NCI-H2107 treated with DMSO at 0.1 percent for 48 hours (cell line): ENCODE results near the gene SLC2A9.

Experiments used
- DNase-seq: peaks from one replicate; lab custom pipeline; 2025; ENCODE audit not compliant: unreplicated experiment; lab: John Stamatoyannopoulos, UW

SLC2A9 gene

DNA sequence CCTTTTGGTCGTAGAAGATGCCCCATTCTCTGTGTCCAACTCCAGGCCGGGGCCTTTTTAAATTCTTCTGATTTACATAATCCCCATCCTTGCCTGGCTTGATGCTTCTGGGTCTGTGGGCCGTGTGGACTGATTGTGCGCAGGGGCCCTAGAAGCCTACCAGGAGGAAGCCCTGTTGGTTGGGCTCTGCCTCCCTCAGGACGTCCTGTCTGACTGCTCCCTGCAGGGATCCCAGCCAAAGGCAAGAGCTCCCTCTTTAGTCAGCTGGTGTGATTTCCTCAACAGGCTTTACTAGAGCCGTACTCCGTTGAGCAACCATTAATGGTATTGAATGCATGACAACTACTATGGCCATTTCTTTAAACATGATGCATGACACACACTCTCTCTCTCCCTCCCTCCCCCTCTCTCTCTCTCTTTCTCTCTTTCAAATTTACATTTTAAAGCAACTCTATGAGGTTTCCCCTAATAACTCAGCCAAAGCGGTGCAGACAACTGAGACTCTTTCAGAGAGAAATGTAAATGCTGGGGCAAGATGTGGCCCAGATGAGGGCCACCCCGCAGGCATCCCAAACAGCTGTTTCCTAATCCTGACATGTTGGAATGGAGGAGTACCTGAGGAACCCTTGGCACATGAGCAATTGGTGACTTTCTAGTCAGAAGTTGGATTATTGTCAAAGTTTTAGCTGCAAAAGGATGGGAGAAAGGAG, 122.5 kb downstream of the SLC2A9 start:
- no peak for DNase-seq

DNA sequence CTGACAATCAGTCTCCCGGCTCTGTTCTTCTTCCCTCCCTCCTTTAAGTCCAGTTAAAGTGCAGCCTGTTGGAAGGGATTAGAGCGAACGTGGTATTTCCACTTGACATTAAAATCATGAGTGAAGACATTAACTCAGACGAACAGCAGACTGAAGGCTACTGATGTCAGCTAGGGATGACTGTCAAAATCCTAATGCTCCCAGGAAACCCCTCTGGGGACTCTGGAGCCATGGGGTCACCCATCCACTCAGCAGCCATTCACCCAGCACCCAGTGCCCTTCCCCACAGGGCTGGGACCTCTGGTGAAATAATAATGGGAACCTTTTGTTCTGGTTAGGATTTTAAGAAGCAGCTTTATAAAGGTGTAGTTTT, 126.0 kb downstream of the SLC2A9 start:
- no peak for DNase-seq

DNA sequence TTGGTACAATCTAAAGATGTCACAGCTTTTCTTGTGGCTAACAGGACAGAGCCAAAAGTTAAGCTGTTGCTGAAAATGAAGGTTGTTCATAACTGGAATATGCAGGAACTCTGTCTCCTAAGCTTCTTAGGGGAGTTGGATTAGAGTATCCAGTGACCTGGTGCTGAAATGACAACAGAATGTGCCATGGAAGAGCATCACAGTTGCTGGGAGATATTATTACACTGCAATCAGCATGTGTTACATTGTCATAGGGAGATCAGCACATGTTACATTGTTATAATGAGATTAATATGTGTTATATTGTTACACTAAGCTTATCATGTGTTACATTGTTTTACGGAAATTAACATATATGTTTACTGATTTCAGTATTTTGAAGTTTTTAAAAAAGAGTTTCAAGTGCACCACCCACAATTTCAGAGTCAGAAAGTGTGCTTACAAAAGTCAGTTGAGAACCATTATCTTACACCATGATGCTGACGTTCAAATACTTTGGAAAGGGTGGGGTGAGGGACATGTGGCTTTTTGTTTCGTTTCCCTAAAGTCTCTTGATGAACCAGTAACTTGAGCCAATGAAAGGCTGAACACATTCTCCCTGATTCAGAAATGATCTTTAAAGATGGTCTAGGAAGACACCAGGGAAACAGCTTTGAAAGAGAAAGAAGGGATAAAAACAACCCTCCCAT, 126.5 kb downstream of the SLC2A9 start:
- DNase-seq, result no peak

DNA sequence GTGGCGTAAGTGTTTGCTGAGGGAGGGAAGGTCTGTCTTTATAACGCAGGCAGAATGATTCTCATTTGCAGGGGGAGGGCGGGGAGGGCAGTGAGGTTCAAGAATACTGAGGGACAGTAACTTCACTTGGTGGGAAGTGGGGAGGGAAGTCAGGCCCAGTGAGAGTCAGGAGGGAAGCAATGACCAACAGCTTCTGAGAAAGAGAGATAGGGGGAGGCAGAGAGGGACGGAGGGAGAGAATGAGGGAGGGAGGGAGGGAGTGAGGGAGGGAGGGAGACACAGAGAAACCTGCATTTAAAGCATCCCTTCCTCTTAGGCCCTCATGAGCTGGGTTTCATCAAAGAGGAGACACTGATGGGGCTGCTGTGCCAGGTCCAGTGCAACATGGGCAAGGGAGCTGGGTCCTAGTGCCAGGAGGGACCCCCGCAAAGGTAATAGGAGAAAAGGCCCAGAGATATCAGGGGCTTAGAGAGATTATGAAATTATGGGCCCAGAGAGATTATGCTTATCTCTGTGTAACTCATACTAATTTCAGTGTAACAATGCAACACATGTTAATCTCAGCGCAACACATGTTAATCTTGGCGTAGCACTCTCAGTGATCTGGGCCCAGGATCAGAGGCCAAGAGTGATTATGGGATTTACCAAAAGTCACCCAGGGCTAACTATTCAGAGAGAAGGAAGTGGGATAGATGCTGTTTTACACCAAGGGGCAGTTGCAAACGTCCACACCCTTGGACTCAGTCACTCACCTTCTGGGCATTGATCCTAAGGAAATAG, 127.8 kb downstream of the SLC2A9 start:
- no peak for DNase-seq

DNA sequence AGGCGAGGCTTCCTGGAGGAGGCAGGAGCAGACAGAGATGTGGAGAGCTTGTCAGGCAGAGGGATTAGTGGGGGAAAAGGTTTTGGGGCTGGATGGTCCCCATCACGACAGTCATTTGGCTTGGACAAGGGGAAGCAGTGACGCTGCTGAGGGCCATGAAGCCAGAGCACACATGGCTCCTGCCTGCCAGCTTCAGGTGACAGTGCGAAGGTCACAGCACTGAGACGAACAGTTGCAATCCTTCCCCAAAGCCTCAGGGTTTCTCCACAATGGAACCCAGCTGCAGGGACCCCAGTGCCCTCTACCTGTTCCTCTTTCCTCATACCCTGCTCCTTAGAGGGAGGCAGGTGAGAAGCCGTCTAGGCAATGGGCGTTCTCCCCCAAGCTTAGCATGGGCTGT, 129.6 kb downstream of the SLC2A9 start:
- no peak for DNase-seq

DNA sequence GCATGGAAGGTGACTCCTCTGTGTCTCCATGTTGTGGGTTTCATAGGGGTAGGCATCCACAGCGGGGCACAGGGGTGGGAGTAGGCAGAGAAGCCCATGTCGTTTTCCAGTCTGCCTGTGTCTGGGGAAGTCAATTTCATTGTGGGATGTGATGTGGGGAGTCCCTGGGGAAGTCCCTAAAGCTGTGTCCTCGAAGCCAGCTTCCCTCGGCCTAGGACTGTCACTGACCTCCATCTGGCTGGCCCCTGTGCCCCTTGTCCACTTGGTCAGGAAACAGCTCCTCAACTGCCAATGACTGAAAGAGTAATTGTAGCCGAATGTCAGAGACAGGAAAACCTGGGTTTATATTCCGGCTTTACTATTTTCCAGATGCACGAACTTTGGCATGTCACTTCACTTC, 130.2 kb downstream of the SLC2A9 start:
- no peak for DNase-seq

DNA sequence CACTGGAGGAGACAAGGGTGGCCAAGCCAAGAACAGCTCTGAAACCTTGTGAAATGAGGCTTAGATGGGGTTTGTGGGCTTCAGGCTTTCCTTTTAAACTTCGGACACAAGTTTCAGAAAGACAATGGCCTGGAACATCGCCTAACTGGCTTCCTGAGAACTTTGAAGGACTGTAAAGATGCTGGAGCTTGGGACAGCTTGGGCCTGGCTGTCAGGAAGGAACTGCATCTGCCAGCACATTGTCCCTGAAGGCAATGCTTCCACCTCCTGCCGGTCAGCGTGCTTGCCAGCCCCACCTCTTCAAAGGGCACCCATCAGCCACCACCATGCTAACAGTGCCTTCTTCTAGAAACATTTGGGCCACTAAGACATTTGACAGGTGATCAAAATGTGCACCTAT, 132.0 kb downstream of the SLC2A9 start:
- no peak for DNase-seq

DNA sequence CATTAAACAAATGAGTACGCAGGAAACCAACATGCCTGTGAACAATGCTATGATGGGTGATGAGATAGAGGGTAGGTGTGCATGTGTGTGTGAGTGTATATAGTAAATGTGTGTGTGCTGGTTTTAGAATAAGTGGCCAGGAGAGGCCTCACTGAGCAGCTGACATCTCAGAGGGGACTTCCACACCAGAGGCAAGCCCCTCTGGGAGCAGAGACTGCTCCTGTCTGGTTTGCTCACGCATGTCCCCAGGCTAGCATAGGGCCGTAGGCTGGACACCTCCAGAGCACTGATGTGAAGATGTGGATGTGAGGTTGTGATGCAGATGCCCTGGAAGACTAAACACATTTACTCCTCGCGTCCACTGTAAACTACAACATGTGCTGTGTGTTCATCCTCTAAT, 135.3 kb downstream of the SLC2A9 start:
- DNase-seq, result no peak

DNA sequence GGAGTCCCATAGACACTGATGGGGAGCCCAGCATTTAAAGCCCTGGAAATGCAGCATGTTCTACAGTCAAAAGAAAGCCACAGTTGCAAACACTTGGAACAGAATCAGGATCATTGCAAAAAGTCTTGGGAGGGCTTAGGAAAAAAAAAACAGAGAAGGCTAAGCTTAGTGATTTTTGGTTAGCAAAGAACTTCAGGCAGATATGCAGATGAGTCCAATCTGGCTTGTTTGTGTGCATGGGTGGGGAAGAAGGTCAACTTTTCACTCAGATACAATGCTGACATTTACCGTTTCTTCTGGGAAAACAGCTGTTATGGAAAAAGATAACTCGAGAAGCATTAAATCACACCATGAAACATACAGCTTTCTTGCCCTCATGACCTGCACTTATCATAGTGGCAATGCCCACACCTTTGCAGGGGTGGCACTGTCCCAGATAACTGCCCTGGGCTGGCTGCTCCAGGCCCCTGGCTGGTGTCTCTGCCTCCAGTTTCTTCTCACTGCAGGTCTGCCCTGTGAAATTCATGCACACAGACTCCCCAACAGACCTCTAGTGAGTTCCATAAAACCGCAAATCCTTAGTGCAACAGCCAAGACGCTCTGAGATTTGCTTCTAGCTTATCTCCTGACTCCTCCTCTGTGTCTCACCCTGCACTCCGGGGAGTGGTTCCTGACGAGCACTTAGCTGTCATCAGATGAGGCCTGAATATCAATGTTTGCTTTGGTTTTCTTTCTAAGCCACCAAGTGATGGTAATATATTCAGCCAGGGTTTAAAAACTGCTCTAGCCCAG, 140.7 kb downstream of the SLC2A9 start:
- DNase-seq, result no peak

DNA sequence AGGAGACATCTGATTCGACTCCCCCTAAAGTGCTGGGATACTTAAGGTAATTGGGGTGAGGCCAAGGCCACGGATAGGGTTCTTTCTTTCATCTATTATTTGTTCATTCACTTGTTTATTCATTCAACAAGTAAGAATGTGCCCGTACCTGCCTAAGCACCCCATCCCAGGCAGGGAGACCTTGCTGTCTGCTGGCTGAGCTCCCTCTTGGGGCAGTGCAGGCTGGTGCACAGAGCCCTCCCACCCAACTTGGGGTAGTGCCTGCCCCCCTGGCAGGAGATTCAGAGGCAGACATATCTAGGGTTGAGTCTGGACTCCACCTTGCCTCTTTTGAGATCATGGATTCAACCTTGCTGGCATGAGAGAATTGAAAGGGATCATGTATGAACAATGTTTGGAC, 144.2 kb downstream of the SLC2A9 start:
- DNase-seq, result no peak

DNA sequence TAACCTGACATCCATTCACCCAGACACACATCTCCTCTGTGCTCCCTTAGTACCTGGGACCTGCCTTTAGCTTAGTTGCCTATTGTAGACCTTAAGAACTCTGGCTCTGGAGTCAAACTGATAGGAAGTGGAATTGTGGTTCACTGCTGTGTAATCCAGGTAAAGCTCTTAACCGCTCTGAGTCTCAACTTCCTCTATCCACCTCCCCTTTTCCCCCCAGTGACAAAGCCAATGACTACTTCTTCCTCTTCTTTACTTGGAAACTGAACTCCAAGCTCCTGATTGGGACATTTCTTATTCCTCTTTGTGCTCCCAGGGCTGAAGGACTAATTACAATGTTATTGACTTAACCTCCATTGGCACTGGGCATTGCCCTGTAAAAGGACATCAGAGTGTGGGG, 145.8 kb downstream of the SLC2A9 start:
- DNase-seq, result no peak

DNA sequence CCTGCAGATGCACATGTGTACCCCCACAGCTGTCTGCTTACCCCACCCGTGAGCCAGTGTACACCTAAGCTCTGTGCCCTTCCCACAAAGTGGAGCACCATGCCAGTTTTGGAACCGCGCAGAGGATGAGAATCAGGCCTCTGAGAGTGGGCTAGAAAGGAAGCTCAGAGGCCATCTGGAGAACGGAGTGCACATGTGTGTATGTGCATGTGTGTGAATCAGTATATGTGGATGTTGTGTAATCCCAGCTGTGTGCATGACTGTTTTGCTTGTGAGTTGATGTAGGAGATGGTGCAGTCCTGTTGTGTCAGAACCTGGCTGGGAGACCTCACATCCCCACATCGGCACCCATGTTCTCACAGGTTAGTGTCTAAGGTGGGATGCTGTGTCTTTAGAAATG, 146.9 kb downstream of the SLC2A9 start:
- no peak for DNase-seq

DNA sequence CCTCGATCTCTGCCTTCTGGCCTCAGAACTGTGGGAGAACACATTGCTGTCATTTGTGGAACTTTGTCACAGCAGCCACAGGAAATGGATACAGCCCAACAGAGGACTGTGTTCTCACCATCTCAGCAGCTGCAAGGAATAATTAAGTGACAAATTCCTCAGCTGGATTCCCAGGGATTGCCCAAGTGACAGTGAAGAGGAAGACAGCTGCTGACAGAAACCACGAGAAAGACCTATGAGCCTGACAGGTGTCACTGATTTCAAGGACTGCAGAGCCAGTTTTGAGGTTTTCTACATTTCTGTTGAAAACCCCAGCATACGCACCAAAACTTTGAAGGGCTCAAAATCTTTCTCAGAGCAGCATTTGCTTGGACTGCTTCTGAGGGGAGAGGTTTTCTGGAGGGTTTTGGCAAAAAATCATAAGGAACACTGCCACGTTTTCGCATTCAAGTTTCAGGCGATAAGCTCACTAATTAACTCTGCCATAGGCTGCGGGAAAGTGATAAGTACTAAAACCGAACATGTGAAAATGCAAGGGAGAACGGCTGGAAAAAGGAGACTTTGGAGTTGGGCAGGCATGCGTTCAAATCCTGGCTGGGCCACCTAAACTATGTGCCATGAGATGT, 151.0 kb downstream of the SLC2A9 start:
- DNase-seq, result no peak

DNA sequence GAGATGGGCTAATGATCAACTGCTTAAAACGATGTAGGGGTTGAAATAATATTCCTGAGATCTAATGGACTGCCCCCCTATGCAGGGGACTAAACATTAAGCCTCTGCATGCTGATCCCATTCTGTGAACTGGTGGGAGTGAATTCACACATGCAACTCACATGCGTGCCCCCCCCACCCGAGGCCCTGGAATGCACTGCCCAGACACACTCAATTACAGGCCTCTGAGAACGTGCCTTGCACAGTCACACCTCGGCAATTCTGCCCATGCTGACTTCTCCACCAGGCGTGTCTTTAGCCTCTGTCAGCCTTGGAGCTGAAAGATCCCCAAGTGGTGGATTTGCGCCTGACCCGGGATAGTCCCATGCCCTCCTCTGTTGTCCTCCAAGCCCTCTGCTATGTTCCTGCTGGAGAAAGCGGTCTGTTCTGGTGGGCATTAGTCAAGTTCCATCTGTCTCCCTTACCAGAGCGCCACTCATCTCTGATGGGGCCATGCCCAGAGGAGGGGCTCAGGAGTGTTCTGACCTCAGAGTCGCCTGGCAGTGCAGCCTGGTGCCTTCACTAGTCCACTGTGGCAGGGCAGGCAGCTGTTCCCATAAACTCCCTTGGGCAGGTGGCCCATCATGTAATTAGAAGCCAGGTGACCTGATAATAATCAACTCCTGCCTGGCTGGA, 153.4 kb downstream of the SLC2A9 start:
- DNase-seq, result no peak

DNA sequence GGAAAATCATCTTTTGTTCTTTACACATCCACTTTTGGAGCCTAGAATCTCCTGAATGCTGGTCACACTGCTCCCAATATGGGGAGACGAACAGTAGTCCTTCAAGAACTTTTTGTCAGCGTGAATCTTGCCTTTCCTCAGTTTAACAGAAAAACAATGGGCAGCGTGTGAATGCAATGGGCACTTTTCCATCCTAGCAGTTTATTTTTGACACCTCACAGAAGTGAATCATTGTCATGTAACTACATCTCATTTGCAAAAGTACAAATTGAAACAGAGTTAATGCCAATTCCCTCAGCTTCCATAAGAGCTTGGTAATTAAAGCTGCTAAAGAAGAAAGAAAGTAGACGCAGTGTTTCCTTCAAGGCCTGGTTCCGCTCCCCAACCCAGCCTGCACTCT, 154.4 kb downstream of the SLC2A9 start:
- no peak for DNase-seq

DNA sequence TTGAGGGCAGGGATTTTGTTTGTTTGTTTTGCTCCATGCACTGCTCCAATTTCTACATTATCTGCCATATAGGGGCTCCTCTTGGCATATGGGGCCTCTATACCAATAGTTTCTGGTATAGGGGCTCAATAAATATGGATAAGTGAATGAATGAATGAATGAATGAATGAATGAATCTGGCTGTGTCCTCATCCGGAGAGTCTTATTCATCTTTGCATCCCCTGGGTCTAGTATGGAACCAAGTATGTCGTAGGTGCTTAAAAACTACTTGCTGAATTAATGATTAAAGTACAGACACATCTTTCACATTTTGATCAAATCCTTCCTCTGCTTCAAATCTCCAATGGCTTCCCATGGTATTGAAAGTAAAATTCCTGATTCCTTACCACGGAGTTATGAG, 159.7 kb downstream of the SLC2A9 start:
- DNase-seq, result no peak

DNA sequence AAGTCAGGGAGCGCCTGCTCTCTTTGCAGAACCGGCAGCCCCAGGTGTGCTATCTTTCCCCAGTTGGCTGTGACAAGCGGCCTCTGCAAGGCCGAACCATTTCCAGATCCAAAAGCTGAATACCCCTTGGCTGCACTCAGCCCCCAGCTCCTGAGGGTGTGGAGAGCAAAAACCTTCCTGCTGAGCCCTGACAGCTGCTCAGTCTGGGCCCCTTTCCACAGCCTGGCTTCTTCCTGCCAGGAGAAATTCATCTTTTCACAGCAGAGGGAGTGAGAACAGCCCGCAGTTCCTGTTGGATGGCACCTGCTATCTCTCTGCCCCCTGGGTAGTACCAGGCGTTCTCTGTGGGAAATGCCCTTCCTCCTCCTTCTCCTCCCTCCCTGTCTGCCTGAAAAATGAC, 161.5 kb downstream of the SLC2A9 start:
- DNase-seq, result no peak

DNA sequence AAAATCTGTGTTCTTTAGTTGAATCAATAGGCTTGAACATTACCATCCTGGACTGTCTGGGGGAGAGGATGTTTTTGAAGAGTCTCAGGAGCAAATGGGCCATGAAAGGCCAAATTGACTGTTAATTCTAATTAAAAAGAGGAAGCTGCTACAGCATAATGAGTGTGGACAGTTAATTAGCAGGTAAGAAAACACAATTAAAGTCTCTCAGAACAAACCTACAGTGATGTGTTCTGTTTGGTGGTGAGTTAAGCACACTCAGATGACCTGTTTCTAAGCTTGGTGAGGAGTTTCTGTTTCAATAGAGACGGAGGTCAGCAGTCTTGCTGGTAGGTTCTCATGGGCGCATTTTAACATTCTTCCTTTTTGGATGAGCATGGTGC, 171.8 kb downstream of the SLC2A9 start:
- no peak for DNase-seq

DNA sequence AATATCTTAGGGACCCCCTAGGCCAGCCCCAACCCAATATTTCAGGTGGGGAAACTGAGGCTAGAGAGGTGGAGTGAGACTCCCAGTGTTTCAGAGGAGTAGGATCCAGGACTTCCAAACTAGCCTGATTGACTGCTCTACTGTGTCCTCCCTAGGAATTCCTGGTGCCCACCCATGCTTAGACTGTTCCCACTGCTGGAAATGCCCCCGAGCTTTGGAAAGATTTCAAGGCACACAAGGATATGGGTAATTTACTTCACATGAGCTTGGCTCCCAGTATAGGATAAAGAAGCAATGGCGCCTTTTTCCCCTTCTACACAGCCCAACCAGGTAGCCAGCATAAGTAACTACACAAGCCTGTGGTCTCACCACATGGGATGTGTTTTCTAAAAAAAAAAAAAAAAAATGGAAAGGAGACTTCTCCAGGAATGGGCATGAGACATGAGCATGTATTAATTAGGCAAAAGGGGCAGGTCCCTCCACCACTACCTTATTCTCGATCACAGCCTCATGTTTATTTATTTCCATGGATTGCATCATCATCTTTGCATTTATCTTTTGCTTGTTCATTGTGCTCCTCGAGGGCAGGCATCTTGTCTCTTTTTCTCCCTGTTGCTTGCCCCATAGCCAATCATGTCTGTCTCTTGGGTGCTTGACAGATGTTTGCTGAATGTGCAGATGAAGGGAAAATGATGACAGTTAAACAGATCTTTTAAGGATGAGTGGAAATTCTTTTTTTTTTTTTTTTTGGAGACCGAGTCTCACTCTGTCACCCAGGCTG, 173.1 kb downstream of the SLC2A9 start:
- no peak for DNase-seq
